ENCODE measurements around the gene CD7.

Gene CD7

GRCh38 chr17:82325286-82326180 is 8.1 kb upstream of the CD7 start:
- no peak for TF ChIP-seq EP300 (IDR thresholded peaks at IDR 0.05; ENCODE audit: borderline replicate concordance)
- no peak for TF ChIP-seq FOXM1 (IDR thresholded peaks at IDR 0.05; ENCODE audit: borderline replicate concordance, low read depth)
- TF ChIP-seq REST (IDR thresholded peaks at IDR 0.05; ENCODE audit: low read depth) = no peak
- TF ChIP-seq RAD21 (IDR thresholded peaks at IDR 0.05; ENCODE audit: low read depth) = no peak

- no peak for TF ChIP-seq TEAD4 (IDR thresholded peaks at IDR 0.05)
- TF ChIP-seq EGR1 (IDR thresholded peaks at IDR 0.05) = no peak
- TF ChIP-seq MAX (IDR thresholded peaks at IDR 0.05) = no peak
- 0 out of 2 replicates have a peak, but pooled peaks have one; percentile 45 for TF ChIP-seq TCF12 (IDR thresholded peaks at IDR 0.05; ENCODE audit: low read depth)
Observed at GRCh38 chr17:82324566-82325285, 7.3 kb upstream of the CD7 start.

- TF ChIP-seq TAF1 (IDR thresholded peaks at IDR 0.05; ENCODE audit: low read depth) = no peak
- TF ChIP-seq CEBPB (IDR thresholded peaks at IDR 0.05) = no peak
- no peak for TF ChIP-seq YY1 (IDR thresholded peaks at IDR 0.05; ENCODE audit: low read depth)
- TF ChIP-seq TEAD4 (IDR thresholded peaks at IDR 0.05) = no peak
- TF ChIP-seq RAD21 (IDR thresholded peaks at IDR 0.05; ENCODE audit: low read depth) = no peak
- no peak for TF ChIP-seq MAX (IDR thresholded peaks at IDR 0.05)
- TF ChIP-seq FOXM1 (IDR thresholded peaks at IDR 0.05; ENCODE audit: borderline replicate concordance, low read depth) = no peak
- TF ChIP-seq CREB1 (IDR thresholded peaks at IDR 0.05; ENCODE audit: low read depth) = no peak
Observed at GRCh38 chr17:82323514-82324234, 6.3 kb upstream of the CD7 start.

GRCh38 chr17:82322526-82323453 is 5.4 kb upstream of the CD7 start:
- TF ChIP-seq RAD21 (IDR thresholded peaks at IDR 0.05; ENCODE audit: low read depth) = no peak
- no peak for TF ChIP-seq TEAD4 (IDR thresholded peaks at IDR 0.05)
- no peak for TF ChIP-seq YY1 (IDR thresholded peaks at IDR 0.05; ENCODE audit: low read depth)

GRCh38 chr17:82321947-82322466 is 4.6 kb upstream of the CD7 start:
- no peak for TF ChIP-seq REST (IDR thresholded peaks at IDR 0.05; ENCODE audit: low read depth)
- no peak for TF ChIP-seq USF1 (IDR thresholded peaks at IDR 0.05)
- TF ChIP-seq YY1 (IDR thresholded peaks at IDR 0.05; ENCODE audit: low read depth) = no peak
- TF ChIP-seq NFIC (IDR thresholded peaks at IDR 0.05) = no peak

All from Ishikawa (cell line).